Naive thymus-derived CD8-positive, alpha-beta T cell (primary cell): ENCODE data around the gene LARP4B. TPM values are rescaled to one million over a fixed set of nuclear protein-coding genes. Genes with fewer than 3 reads are reported as not detected.

Experiments
- ATAC-seq, 2 donors: fragments of 150-1000 bp; cut with Tn5 transposase in 1 of 2; sonication (Bioruptor Pico), chemical (Tn5 transposase) in 1 of 2; 1 replicate in 1 of 2; 2 replicates in 1 of 2; pipeline ENCODE4 v1.10.0; 2021; ENCODE audit warnings: mild to moderate bottlenecking in 2 of 2, moderate library complexity in 2 of 2
- POLR2A ChIA-PET: fragments of 350-600 bp; sonication (Branson Sonifier 250); formaldehyde crosslinking; loops from one replicate; lab custom pipeline; 2021; ENCODE audit warnings: antibody characterized with exemption; lab: Charles Lee
- DNase-seq, 10 donors: peaks; one replicate each; pipeline versions ENCODE4 v3.0.0 to v3.0.0-alpha.2; 2020 to 2022
- H3K27ac Mint-ChIP-seq, 10 donors: one replicate each; pipeline ENCODE4 v1.8.0; 2020 to 2022; ENCODE audit warnings: mild to moderate bottlenecking in 10 of 10, mixed read lengths in 10 of 10, moderate library complexity in 4 of 10, inconsistent platforms in 1 of 10
- H3K27me3 Mint-ChIP-seq, 5 donors: one replicate each; pipeline ENCODE4 v1.8.0; 2021 to 2022; ENCODE audit warnings: mixed read lengths in 5 of 5
- H3K36me3 Mint-ChIP-seq, 3 donors: one replicate each; pipeline ENCODE4 v1.8.0; 2020 to 2022; ENCODE audit warnings: mixed read lengths in 3 of 3, mild to moderate bottlenecking in 2 of 3, inconsistent platforms in 1 of 3
- H3K4me1 Mint-ChIP-seq, 4 donors: one replicate each; pipeline ENCODE4 v1.8.0; 2021 to 2022; ENCODE audit warnings: mixed read lengths in 4 of 4
- H3K4me3 Mint-ChIP-seq, 10 donors: one replicate each; pipeline ENCODE4 v1.8.0; 2020 to 2022; ENCODE audit warnings: mild to moderate bottlenecking in 10 of 10, mixed read lengths in 10 of 10, moderate library complexity in 6 of 10, inconsistent platforms in 1 of 10
- H3K9me3 Mint-ChIP-seq, 9 donors: one replicate each; pipeline ENCODE4 v1.8.0; 2020 to 2022; ENCODE audit warnings: mixed read lengths in 9 of 9, mild to moderate bottlenecking in 3 of 9, inconsistent platforms in 1 of 9, moderate library complexity in 1 of 9
- polyA plus RNA-seq, 3 donors: library from polyadenylated mRNA; unstranded; fragments of 300-500 nt; fragmentation: Illumina TruSeq; gene quantifications; one replicate each; pipeline ENCODE4 v1.2.3, GENCODE V29; 2021
- total RNA-seq, 8 experiments: library from RNA in 2 of 8; stranded (reverse) in 2 of 8; gene quantifications; one replicate each; pipeline ENCODE4 v1.2.3 and lab custom pipeline; 2021 to 2026

LARP4B gene
- total and polyA plus RNA-seq, 5 experiments from 2014 or later, result 22.8 to 94.8 (median 40.5) TPM

- POLR2A ChIA-PET, result no interaction called here
- no peak for DNase-seq
These were observed 91.8 kb downstream of the LARP4B start for GRCh38 chr10:839550-840205.

GRCh38 chr10:836782-837181, 94.7 kb downstream of the LARP4B start:
- H3K9me3 Mint-ChIP-seq, result no peaks in the 10 kb centered on the region
- peaks cover 0 to 93% (median 15%) of the 10 kb centered on the region in 3 donors for H3K36me3 Mint-ChIP-seq
- no peaks in the 10 kb centered on the region for H3K27me3 Mint-ChIP-seq
- H3K4me1 Mint-ChIP-seq, result peaks cover 2 to 19% (median 6%) of the 10 kb centered on the region in 4 donors
- ATAC-seq (no peak), DNase-seq (no peak)
- H3K4me3 Mint-ChIP-seq, result no peak overlapping the region
- peak overlapping the region in 1 of 10 donors; percentile 11 for H3K27ac Mint-ChIP-seq
- POLR2A ChIA-PET, result no interaction called here

More at GRCh38 chr10:839550-840205, 91.8 kb downstream of the LARP4B start:
- Mint-ChIP-seq H3K4me3 (no peak overlapping the region), H3K27ac (peak overlapping the region in 1 of 10 donors; percentile 47), H3K4me1 (peaks cover 5 to 21% (median 8%) of the 10 kb centered on the region in 4 donors), H3K36me3 (peaks cover 0 to 88% (median 16%) of the 10 kb centered on the region in 3 donors), H3K27me3 (no peaks in the 10 kb centered on the region), H3K9me3 (no peaks in the 10 kb centered on the region)
- ATAC-seq, result no peak

GRCh38 chr10:834493-834892, 97.0 kb downstream of the LARP4B start:
- Mint-ChIP-seq H3K9me3 (no peaks in the 10 kb centered on the region), H3K27me3 (no peaks in the 10 kb centered on the region), H3K27ac (no peak overlapping the region), H3K36me3 (peaks cover 0 to 94% (median 10%) of the 10 kb centered on the region in 3 donors), H3K4me3 (no peak overlapping the region), H3K4me1 (peaks cover 2 to 16% (median 8%) of the 10 kb centered on the region in 4 donors)
- POLR2A ChIA-PET, result no interaction called here
- no peak for ATAC-seq
- no peak for DNase-seq

- no peaks in the 10 kb centered on the region for H3K9me3 Mint-ChIP-seq
- no peak for ATAC-seq
- POLR2A ChIA-PET, result no interaction called here
- H3K4me1 Mint-ChIP-seq, result peaks cover 0 to 12% (median under 1%) of the 10 kb centered on the region in 4 donors
- DNase-seq, result no peak
- H3K27ac Mint-ChIP-seq, result peak overlapping the region in 2 of 10 donors; percentile 1 to 37
- H3K27me3 Mint-ChIP-seq, result no peaks in the 10 kb centered on the region
- peaks cover 7 to 95% (median 15%) of the 10 kb centered on the region in 3 donors for H3K36me3 Mint-ChIP-seq
- no peak overlapping the region for H3K4me3 Mint-ChIP-seq
These were observed 102.3 kb downstream of the LARP4B start for GRCh38 chr10:829241-829640.

GRCh38 chr10:828191-828590, 103.3 kb downstream of the LARP4B start:
- ATAC-seq (no peak), DNase-seq (no peak)
- POLR2A ChIA-PET, result no interaction called here
- Mint-ChIP-seq H3K36me3 (peaks cover 12 to 95% (median 15%) of the 10 kb centered on the region in 3 donors), H3K27me3 (no peaks in the 10 kb centered on the region), H3K4me3 (no peak overlapping the region), H3K4me1 (peaks cover 10 to 13% (median 11%) of the 10 kb centered on the region in 4 donors), H3K9me3 (no peaks in the 10 kb centered on the region), H3K27ac (peak overlapping the region in 2 of 10 donors; percentile 11 to 30)

- Mint-ChIP-seq H3K4me3 (no peak overlapping the region), H3K27ac (no peak overlapping the region), H3K9me3 (no peaks in the 10 kb centered on the region), H3K4me1 (peaks cover 20 to 30% (median 29%) of the 10 kb centered on the region in 4 donors), H3K36me3 (peaks cover 11 to 86% (median 15%) of the 10 kb centered on the region in 3 donors), H3K27me3 (peaks cover 0 to 1% (median 0%) of the 10 kb centered on the region in 5 donors)
- DNase-seq (no peak), ATAC-seq (no peak)
- POLR2A ChIA-PET, result no interaction called here
These were observed 106.6 kb downstream of the LARP4B start for GRCh38 chr10:824946-825345.

- Mint-ChIP-seq H3K9me3 (no peaks in the 10 kb centered on the region), H3K4me3 (no peak overlapping the region), H3K27me3 (peaks cover 0 to 1% (median 0%) of the 10 kb centered on the region in 5 donors), H3K36me3 (peaks cover 12 to 86% (median 15%) of the 10 kb centered on the region in 3 donors), H3K27ac (peak overlapping the region in 2 of 10 donors; percentile 9 to 50), H3K4me1 (peaks cover 20 to 30% (median 29%) of the 10 kb centered on the region in 4 donors)
- DNase-seq (no peak), ATAC-seq (no peak)
- POLR2A ChIA-PET, result no interaction called here
These were observed 107.0 kb downstream of the LARP4B start for GRCh38 chr10:824497-824896.

- Mint-ChIP-seq H3K27me3 (peaks cover 0 to 1% (median 0%) of the 10 kb centered on the region in 5 donors), H3K27ac (peak overlapping the region; percentile 37 to 91 (median 82)), H3K36me3 (peaks cover 6 to 80% (median 12%) of the 10 kb centered on the region in 3 donors), H3K4me3 (peak overlapping the region in 1 of 10 donors; percentile 36), H3K4me1 (peaks cover 14 to 30% (median 29%) of the 10 kb centered on the region in 4 donors), H3K9me3 (no peaks in the 10 kb centered on the region)
- no peak for DNase-seq
- POLR2A ChIA-PET, result interaction anchor here (0.5 kb wide), 1 partner anchor 12 kb away, joined by 4 read pairs; no protein-coding TSS in a partner anchor
- ATAC-seq, result peak in 1 of 2 donors; percentile 39
These were observed 108.7 kb downstream of the LARP4B start for GRCh38 chr10:822661-823367.

GRCh38 chr10:822197-822596, 109.3 kb downstream of the LARP4B start:
- POLR2A ChIA-PET, result interaction anchor here (0.5 kb wide), 1 partner anchor 11 kb away, joined by 4 read pairs; no protein-coding TSS in a partner anchor
- DNase-seq (no peak), ATAC-seq (no peak)
- Mint-ChIP-seq H3K4me3 (no peak overlapping the region), H3K4me1 (peaks cover 14 to 30% (median 29%) of the 10 kb centered on the region in 4 donors), H3K27me3 (peaks cover 0 to 1% (median 0%) of the 10 kb centered on the region in 5 donors), H3K9me3 (no peaks in the 10 kb centered on the region), H3K36me3 (peaks cover 6 to 80% (median 12%) of the 10 kb centered on the region in 3 donors), H3K27ac (peak overlapping the region in 4 of 10 donors; percentile 33 to 93 (median 62))

- POLR2A ChIA-PET, result no interaction called here
- Mint-ChIP-seq H3K27ac (peak overlapping the region; percentile 55 to 93 (median 88)), H3K36me3 (peaks cover 6 to 80% (median 14%) of the 10 kb centered on the region in 3 donors), H3K27me3 (peaks cover 0 to 1% (median 0%) of the 10 kb centered on the region in 5 donors), H3K4me3 (peak overlapping the region in 1 of 10 donors; percentile 30), H3K4me1 (peaks cover 14 to 30% (median 29%) of the 10 kb centered on the region in 4 donors), H3K9me3 (no peaks in the 10 kb centered on the region)
- ATAC-seq (no peak), DNase-seq (no peak)
These were observed 110.2 kb downstream of the LARP4B start for GRCh38 chr10:821322-821721.

- DNase-seq (no peak), ATAC-seq (no peak)
- Mint-ChIP-seq H3K4me3 (no peak overlapping the region), H3K27me3 (peaks cover 0 to 1% (median 0%) of the 10 kb centered on the region in 5 donors), H3K9me3 (no peaks in the 10 kb centered on the region), H3K36me3 (peaks cover 0 to 79% (median 19%) of the 10 kb centered on the region in 3 donors), H3K27ac (peak overlapping the region in 2 of 10 donors; percentile 27 to 45), H3K4me1 (peaks cover 12 to 30% (median 29%) of the 10 kb centered on the region in 4 donors)
- POLR2A ChIA-PET, result no interaction called here
These were observed 111.7 kb downstream of the LARP4B start for GRCh38 chr10:819816-820215.

GRCh38 chr10:819326-819725, 112.2 kb downstream of the LARP4B start:
- ATAC-seq (no peak), DNase-seq (no peak)
- Mint-ChIP-seq H3K4me1 (peaks cover 12 to 30% (median 29%) of the 10 kb centered on the region in 4 donors), H3K9me3 (no peaks in the 10 kb centered on the region), H3K4me3 (no peak overlapping the region), H3K27ac (peak overlapping the region in 4 of 10 donors; percentile 9 to 66 (median 52)), H3K36me3 (peaks cover 0 to 80% (median 22%) of the 10 kb centered on the region in 3 donors), H3K27me3 (peaks cover 0 to 1% (median 0%) of the 10 kb centered on the region in 5 donors)
- POLR2A ChIA-PET, result no interaction called here
